ENCODE results near the gene RAMACL.
"Not testable (repeated sequence)": the region's sequence is repeated elsewhere in the genome, so short reads cannot be mapped to it uniquely, and the experiment has no call there.

Gene RAMACL

DNA sequence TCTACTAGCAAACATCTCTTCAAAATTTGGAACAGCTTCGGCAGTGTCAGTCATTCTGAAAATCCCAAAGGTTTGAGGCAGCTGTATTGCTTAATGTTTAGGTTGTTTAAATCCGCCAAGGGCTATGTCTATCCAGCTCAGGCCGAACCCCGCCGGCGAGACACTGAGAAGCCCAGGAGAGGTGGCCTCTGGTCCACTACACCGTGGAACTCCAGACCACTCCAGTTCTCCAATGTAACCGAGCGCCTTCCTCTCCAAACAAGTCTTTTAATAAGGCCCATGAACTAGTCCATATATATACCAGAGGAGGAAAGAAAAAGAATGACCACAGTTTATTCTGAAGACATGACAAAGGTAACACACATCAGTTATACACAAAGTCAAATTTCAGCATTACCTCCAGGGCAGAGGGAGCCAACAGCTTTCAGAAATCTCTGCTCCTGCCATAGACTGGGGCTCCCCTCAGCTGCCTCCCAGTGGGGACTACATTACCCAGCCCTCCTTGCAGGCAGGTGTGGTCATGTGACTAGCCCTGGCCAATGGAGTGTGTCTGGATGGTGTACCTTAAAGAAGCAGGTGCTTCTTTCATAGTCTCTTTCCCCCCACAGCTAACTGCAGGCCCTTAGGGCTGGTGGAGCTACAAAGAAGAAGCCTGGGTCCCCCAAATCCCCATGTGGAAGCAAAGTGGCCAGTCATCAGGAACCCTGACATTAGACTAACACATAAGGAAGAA, at the start of gene RAMACL:
Gene RAMACL, minus strand, starts transcription at position 255 of the 733 bp plus-strand sequence. Its CDS starts 201 bp downstream, at position 54.
- ATAC-seq: peak; percentile 86 to 93

DNA sequence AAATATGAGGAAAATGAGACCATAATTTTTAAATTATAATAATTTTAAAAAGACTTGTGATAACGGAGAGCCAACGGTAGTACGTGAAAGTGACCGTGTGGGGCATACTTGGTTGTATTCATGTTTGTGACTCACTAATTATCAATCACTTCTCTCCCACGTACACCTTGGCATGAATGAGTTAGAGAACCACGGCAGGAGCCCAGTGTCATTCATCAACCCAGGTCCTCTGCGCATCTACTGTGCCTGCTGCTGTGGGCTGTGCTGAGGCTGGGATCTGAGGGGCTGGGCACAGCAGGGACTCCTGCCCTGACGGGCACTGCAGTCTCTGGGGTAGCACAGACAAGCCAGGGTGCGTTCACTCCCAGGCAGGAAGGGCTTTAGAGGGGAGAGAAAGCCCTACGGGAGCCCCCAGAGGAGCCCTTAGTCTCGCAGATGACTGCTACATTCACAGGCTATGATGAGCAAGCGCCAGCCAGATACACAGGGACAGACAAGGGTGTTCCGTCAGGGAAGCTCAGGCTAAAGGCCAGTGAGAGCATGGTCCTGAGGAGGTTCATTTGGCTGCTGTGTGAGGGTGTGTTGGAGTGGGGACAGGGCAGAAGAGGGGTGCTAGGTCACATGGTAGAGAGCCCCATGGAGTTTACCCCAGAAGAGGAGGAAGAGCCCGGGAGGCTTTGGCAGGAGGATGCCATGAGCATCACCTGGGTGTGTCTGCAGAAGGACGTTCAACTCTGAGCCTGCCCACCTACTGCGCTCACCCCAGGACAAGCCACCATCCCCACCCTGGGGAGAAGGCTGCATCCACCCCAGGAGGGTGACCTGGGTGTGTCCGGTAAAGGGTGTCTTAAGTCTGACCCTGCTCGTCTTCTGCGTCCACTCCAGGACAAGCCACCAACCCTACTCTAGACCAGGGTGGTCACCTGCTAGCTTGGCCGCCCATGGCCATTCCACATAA, 48.8 kb upstream of the RAMACL start:
- ATAC-seq: no peak

DNA sequence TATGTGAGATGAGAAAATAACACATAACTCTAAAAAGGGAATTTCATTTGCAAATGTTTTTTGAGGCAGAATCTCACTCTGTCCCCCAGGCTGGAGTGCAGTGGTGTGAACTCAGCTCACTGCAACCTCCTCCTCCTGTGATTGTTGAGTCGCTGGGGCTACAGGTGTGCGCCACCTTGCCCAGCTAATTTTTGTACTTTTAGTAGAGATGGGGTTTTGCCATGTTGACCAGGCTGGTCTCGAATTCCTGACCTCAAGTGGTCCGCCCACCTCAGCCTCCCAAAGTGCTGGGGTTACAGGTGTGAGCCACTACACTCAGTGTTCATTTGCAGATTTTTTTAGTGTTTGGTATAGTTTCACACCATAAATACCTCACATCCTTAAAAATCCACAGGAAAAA, 48.1 kb upstream of the RAMACL start:
- not testable (repeated sequence) for ATAC-seq

DNA sequence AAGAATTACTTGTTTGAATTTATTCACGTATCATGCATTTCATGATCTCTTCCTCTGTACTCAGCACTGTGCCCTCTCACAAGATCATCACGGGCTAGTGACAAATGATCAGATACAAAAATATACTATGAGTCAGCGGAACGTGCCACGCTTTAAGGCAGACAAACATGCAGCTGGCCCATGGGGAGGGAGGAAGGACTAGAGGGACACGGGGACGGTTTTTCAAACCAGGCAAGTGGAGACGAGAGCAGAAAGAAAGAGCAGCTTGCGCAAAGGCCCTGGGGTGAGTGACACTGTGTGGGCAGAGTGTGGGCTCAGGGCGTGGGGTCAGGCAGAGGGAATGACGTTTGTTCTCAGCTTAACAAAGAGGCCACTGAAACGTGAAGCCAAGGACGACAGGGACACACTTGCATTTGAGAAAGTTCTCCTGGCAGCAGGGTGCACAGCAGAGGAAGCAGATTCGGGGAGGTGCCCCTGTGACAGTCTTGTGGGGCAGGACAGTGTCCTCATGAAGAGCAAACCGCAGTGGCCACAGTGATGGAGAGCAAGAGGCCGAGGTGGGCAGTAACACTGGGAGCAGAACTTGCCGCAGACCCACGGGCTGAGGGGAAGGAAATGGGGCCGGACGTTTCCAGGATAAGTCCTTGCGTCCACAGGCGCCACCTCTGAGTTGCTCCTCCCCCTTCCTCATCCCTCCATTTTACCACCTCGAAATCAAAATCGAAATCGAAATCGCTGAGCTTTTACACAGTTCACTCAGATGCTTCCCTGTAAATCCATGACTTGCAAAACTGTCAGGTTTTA, 47.5 kb upstream of the RAMACL start:
- no peak for ATAC-seq

DNA sequence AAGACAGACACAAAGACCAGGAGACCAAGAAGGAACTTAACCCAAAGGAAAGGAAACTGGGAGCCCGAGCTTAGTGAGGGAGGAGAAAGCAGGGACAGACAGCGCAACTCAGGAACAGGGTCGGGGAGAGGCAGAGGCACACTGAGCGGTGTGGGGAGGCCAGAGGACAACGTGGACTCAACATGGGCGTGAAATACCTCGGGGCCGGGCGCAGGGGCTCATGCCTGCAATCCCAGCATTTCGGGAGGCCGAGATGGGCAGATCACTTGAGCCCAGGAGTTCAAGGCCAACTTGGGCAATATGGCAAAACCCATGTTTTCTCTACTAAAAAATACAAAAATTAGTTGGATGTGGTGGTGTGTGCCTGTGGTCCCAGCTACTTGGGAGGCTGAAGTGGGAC, 46.3 kb upstream of the RAMACL start:
- no peak for ATAC-seq

DNA sequence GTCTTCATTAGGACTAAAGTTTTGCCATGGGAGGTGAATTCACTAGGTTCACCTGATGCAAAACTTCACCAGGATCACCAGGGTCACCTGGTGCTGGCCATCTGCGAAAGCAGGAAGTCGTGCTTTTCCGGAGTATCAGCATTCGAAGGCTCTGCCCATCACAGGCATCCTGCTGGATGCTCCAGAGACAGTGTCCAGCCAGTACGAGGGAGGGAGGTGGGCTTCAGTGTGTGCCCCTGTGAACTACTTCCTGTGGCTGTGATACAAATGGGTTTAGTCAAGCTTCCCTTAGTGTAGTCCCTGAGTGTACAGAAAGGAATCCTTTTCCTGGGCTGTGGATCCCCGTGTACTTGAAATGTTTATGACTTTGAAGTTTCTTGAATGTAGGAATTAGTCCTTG, 44.0 kb upstream of the RAMACL start:
- ATAC-seq: no peak

DNA sequence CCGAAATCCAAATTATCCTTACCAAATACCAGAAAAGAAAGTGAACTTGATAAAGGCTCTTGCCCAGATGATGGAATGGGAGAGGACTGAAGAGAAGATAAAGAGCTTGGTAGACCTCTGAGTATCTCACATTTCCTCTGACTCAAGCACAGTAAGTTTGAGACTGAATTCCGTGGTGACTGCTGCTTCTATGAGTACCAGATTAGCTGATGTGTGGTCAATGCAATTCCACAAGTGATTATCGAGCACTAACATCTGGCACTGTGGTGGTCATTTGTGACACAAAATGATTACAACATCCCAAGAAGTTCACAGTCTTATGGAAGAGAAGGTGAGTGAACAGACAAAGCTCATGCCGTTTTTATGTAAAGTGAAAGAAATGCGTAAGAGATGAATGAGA, 43.1 kb upstream of the RAMACL start:
- ATAC-seq: no peak

DNA sequence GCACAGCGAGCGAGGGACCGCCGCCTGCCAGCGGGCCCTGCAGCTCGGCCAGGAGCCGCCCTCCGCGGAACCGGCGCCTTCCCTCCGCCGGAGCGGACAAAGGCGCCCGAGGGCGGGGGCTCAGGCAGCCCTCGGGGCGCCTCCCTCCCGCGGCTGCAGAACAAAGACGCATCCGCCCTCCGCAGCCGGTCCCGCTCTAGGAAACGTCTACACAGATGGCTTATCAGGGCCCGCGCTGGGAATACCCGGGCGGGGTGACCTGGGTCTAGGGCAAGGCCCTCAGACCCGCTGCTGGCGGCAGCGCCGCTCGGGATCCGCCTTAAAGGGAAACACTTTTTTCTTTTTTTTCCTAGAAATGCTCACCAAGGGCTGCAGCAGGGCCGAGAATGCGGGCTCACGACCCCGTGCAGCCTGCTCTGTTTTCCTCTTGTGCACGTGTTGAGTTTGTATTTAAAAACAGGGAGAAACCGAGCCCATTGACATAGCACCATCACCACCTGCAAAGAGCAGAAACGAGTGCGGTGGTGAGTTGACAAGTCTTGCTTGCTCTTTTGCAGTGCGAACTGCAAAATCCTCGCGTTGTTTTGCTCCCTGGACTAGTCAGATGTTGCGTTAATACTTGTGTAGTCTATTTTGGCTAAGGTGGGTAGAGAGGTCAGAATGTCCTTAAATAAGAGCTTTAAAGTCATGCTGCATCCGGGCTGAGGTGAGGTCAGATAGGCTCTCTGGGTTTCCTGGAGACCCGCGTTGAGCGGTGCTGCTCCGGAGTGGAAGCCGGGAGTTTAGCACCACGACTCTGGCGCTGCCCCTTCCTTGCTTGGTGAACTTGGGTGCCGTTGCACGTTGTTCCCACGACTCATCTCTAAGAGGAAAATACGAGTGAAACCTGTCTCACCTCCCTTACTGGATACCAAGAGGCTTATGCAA, 41.7 kb upstream of the RAMACL start:
- ATAC-seq: peak; percentile 3 to 8

DNA sequence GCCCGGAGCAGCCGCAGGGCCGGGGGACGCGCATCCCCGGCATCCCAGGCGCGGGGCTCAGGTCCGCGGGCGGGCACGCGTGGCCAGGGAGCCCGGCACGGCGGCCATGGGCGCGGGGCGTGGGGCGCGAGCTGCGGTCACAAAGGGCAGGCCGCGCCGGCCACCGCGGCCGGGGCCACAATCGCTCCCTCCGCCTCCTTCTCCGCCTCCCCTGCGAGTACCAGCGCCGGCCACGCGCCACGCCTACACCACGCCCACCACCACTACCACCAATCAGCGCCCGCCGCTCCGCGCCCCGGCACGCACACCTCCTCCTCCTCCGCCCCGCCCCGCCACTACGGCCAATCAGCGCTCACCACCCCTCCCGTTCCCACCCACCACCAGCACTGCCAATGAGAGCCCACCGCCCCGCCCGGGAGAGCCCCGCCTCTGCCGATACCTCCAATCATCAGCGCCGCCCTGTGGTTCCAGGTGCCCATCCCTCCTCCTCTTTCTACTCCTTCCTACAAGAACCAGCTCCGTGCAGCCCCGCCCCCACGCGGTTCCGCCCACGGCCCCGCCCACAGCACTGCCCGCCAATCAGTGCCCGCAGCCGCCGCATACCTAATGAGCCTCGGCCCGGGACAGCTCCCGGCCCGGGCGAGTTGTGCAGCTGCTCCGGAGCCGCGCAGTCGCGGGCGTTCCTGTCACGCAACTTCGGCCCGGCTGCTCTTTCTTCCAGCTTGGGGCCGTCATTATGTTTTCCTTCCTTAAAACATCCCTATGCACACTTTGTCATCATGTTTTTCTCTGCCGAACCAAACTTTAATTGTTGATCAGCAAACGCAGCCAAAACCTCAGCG, 40.8 kb upstream of the RAMACL start, which contains the start of gene RPS6KA2:
Gene RPS6KA2, minus strand, starts transcription at position 219 of the 842 bp plus-strand sequence. CDS start 232 bp downstream, outside the sequence.
- peak; percentile 91 to 94 for ATAC-seq

DNA sequence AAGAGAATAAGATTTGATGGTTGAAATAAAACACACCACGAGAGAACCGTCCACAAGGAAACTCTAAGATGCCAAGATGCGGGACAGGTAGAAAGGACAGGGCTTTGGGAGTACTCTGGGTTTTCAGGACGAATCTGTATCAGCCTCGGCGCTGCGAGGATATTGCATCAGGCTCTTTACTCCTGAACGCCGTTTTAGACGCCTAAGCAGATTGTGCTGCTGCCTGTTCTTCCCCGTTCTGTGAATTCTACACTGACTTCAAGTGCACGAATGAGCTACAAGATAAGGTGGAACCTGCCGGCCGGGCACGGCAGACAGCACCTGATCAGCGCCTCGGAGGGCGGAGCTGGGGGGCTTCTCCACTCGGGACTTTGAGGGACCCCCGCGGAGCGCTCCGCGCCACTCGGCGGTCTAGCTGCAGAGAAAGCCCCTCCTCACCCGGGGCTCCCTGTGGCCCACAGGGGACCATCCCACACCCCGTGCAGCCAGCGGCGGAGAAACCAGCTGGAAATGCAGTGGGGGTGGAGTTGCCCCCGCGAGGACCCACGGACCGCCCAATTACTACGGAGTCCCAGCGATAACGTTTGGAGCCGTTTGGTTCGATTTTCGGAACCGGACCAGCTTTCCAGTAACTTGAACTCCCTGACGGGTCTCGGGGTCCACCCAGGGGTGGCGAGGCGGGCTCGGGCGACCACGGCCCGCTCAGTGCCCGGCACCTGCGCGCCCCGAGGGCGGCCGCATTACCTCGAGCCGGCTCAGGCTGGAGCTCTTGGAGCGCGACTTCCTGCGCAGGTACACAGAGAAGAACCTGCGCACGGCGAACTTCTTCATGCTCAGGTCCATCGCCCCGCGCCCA, 39.9 kb upstream of the RAMACL start:
- no peak for ATAC-seq

DNA sequence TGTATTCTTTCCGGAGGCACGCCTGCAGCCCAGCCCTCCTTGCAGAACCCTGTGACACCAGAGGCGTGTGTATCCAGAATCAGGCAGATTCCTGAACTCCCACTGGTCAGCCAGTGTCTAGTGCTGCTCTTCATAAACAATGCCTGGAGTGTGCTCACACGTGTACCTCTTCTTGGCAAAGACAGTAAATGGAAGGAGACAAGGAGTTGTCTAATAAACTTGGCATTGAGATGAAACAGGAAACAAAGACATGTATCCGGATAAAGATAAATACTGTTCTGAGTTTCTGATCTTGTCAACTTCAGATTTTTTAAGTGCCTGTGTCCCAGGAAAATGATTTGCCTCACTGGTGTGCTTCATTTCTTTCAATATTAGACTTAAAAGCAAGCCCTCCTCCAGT, 38.9 kb upstream of the RAMACL start:
- no peak for ATAC-seq

DNA sequence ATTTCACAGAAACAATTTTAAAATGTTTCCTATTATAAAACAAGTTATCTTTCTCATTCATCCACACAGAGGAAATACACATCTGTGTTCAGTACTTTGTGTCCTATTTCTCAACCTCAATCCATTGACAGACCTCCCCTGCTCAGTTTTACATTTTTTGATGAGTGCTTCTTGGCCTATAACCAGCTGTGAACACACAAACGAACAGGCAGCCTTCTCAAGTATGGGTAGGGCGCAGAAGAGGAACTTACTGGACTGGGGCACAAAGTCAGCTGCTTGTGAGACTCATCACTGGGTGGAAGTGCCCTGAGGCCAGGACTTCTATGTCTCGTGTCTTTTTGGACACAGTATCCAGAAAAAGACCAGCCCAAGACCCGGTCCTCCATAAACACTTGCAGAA, 37.8 kb upstream of the RAMACL start:
- ATAC-seq: no peak

DNA sequence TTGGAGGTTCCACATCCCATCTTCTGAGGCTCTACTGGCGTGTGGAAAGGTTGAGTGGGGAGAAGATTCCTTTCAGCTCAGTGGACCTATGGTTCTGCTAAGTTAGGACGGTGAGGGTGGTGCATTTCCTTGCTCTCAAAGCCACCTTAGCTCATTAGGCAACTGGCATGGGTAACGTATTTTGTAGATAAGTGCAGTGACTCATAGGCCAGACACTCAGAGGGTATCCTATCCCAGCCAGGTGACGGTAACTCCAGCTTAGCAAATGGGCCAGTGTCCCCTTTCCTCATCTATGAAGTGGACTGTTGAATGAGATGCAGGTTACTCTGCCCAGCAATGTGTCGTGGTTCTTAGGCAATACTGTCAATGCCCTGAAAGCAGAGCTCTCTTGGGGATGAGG, 36.8 kb upstream of the RAMACL start:
- no peak for ATAC-seq

DNA sequence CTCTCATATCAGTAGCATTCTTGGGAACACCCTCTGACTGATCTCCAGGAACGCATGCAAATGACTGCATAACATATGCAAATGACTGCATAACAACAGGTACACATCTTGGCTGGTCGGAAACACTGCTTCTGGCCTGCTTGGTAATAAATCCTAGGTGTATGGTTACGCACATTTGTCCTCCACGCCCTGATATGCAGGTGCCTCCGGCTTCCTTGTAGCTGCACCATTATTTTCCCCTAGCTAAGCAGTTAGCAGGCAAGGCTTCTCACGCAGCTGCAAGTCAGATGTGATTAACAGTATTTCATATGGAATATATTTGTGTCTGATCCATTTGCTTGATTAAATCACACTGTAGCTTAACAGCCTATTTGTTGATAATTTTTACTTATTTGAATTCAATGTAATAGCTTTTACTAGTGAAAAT, 34.6 kb upstream of the RAMACL start:
- no peak for ATAC-seq

DNA sequence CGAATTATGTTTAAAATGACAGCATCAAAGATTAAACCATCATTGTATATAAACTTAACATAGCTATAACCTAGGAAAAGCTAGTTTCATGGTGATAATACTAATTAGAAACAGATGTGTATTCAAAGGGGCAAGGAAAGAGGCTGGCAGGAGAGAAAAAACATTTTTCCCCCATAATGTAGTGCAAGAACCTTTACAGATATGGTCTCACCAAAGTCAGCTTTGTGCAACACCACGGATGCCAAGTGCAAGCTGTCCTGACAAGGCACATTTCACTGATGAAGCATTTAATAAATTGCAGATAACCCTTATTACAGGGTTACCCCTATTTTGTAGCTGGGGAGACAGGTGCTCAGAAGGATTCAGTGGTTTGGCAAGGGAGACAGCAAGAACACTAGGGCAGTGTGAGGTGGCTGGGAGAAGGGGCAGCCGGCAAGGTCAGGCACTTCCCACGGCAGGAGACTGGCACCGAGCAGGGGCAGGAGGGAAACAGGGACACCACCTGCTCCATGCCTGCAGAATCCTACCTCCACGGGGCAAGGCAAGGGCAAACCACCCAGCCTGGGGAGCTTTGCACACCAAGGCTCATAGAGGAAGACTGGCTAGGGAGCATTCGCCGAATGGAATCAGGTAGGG, 34.1 kb upstream of the RAMACL start:
- ATAC-seq: no peak

DNA sequence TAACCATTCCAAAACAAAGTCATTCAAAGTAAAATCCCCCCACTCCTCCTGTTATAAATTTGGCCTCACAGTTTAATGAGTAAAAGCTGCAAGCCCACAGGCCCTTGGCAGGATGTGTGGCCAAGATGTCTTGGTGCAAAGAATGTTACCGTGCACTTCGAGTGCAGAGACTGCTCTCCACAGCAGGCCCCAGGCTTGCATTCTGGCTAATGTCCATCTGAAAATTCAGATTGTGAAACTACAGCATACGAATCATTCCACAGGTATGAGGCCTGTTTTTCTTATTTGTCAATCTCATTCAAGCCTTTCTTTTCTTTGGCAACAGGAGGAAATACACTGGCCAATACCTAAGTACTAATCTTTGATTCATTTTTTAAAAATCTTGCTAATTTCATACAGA, 33.4 kb upstream of the RAMACL start:
- ATAC-seq: no peak

DNA sequence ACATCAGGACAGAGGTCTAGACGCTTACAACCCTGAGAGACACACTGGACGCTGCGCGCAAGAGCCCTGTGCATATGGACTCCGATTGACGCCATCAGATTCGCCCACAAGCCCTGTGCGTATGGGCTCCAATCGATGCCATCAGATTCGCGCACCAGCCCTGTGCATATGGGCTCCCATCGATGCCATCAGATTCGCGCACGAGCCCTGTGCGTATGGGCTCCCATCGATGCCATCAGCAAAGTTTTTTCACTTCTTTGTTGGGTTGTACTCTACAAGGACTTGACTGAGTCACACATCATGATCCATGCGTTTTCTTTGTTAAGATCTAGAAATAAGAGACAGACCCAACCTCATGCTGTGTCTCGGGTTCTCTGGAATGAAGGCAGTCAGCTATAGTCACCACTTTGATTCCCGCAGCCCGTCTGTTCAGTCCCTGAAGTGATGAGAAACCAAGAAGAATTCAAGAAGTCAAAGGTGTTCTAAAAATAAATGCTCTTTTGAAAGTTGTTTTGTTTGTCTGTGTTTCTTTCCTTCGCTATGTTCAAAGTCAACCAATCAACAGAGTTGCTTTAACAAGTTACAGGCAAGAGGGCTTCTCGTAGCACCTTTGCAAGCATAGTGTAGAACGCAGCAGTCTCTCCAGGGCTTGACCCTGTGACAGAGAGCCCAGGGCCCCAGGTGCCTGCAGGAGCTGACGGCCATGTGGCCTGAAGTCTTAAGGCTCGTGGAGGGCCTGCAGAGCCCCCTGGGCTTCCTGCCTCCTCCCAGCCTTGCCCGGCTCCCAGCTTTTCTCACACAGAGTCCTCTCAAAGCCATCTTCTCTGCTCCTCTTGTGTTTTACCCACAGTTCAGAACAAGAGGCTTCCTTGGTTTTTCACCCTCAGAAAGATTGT, 32.6 kb upstream of the RAMACL start:
- ATAC-seq: no peak

DNA sequence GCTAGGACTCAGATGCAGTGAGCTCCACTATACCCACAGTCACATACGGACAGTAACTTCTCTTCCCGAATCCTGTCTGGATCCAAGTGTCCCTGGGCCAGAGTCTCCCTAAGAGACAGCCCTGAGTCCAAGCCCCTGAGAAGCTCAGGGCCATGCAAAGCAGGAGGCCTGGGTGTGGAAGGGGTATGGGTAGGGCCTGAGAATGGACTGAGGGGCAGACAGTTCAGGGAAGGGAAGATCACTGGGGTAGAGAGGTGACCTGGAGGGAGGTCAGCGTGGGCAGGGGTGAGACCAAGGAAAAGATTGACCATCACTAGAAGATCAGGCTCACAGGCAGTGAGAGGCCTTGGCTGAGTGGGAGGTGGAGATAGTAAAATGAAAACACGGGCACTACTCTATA, 31.8 kb upstream of the RAMACL start:
- ATAC-seq: no peak
